Smooth muscle cell (in vitro differentiated cells): ENCODE results near the gene ANKS3. TPM values are rescaled to one million over a fixed set of nuclear protein-coding genes. Genes with fewer than 3 reads are reported as not detected.

Experiments
- DNase-seq: peaks from one replicate; lab custom pipeline; 2025; ENCODE audit not compliant: unreplicated experiment; lab: John Stamatoyannopoulos, UW
- H2AFZ ChIP-seq: fragments of 200-600 bp; sonication (generic); 2 replicates; pipeline ENCODE4 v1.6.0; 2016; ENCODE audit warnings: antibody characterized with exemption, low read depth, mild to moderate bottlenecking
- H3F3A ChIP-seq: fragments of 200-600 bp; sonication (generic); 2 replicates; pipeline ENCODE4 v1.6.0; 2017; ENCODE audit warnings: antibody characterized with exemption, low read depth
- H3K27ac ChIP-seq: fragments of 200-600 bp; sonication (generic); 2 replicates; pipeline ENCODE4 v1.5.1; 2016; ENCODE audit warnings: low read depth, mild to moderate bottlenecking
- H3K27me3 ChIP-seq: fragments of 200-600 bp; sonication (generic); 2 replicates; pipeline ENCODE4 v1.6.1; 2016; ENCODE audit warnings: low read depth, mild to moderate bottlenecking
- H3K36me3 ChIP-seq: fragments of 200-600 bp; sonication (generic); 2 replicates; pipeline ENCODE4 v1.5.1; 2016; ENCODE audit warnings: low read depth
- H3K4me1 ChIP-seq: fragments of 200-600 bp; sonication (generic); 2 replicates; pipeline ENCODE4 v1.5.1; 2016; ENCODE audit warnings: low read depth
- H3K4me2 ChIP-seq: fragments of 200-600 bp; sonication (generic); 2 replicates; pipeline ENCODE4 v1.6.0; 2016; ENCODE audit warnings: mild to moderate bottlenecking
- H3K4me3 ChIP-seq: fragments of 200-600 bp; sonication (generic); 2 replicates; pipeline ENCODE4 v1.5.1; 2016; ENCODE audit warnings: mild to moderate bottlenecking
- H3K79me2 ChIP-seq: fragments of 200-600 bp; sonication (generic); 2 replicates; pipeline ENCODE4 v1.6.0; 2016; ENCODE audit warnings: low read depth, mild to moderate bottlenecking
- H3K9ac ChIP-seq: fragments of 200-600 bp; sonication (generic); 2 replicates; pipeline ENCODE4 v1.6.0; 2016; ENCODE audit warnings: low read depth
- H3K9me3 ChIP-seq: fragments of 200-600 bp; sonication (generic); replicated peaks from 2 replicates; pipeline ENCODE4 v1.5.1; 2016; ENCODE audit warnings: low read depth
- H4K20me1 ChIP-seq: fragments of 200-600 bp; sonication (generic); 2 replicates; pipeline ENCODE4 v1.6.0; 2016; ENCODE audit warnings: low read depth
- CTCF ChIP-seq: fragments of 200-600 bp; sonication (generic); IDR thresholded peaks from 2 replicates; pipeline ENCODE4 v1.5.1; 2017; ENCODE audit warnings: borderline replicate concordance, mild to moderate bottlenecking, antibody characterized with exemption; ENCODE audit not compliant: insufficient read depth, poor library complexity, severe bottlenecking
- WGBS: methylation state at CpG from one replicate; pipeline ENCODE4 v1.1.7; 2016; ENCODE audit warnings: low lambda C conversion rate; 5-methylcytosine and 5-hydroxymethylcytosine counted together
- polyA plus RNA-seq: library from polyadenylated mRNA; unstranded; fragments of >200 nt; fragmentation: Nextera tagmentation; extraction: Ambion mirVana; gene quantifications from 2 replicates; pipeline ENCODE4 v1.2.1, GENCODE V29; 2016
- total RNA-seq: library from RNA; depleted of rRNA; stranded (reverse); fragments of >200 nt; gene quantifications from 2 replicates; pipeline ENCODE4 v1.2.3, GENCODE V29; 2014

ANKS3 gene
- total and polyA plus RNA-seq, 2 experiments from 2014 or later: 15.3 to 15.6 TPM

- peaks cover 7% of the 10 kb centered on the region for H4K20me1 ChIP-seq
- H3K4me2 ChIP-seq: no peak overlapping the region
- no peak for DNase-seq
- no peak overlapping the region for H2AFZ ChIP-seq
- no peaks in the 10 kb centered on the region for H3K79me2 ChIP-seq
- no peaks in the 10 kb centered on the region for H3K36me3 ChIP-seq
- no peaks in the 10 kb centered on the region for H3F3A ChIP-seq
- 94% methylated on average over 10 of the region's 10 CpGs for WGBS
- TF ChIP-seq CTCF: no peak
- no peak overlapping the region for H3K27ac ChIP-seq
- H3K4me1 ChIP-seq: no peaks in the 10 kb centered on the region
- H3K27me3 ChIP-seq: no peaks in the 10 kb centered on the region
- H3K9me3 ChIP-seq: no peaks in the 10 kb centered on the region
- no peak overlapping the region for H3K4me3 ChIP-seq
- H3K9ac ChIP-seq: no peak overlapping the region
Measured at GRCh38 chr16:4749700-4750257, 15.7 kb upstream of the ANKS3 start.

- WGBS: 94% methylated on average over 16 of the region's 16 CpGs
- no peak for DNase-seq
- Histone ChIP-seq H3K9me3 (no peaks in the 10 kb centered on the region), H3K4me1 (no peaks in the 10 kb centered on the region), H4K20me1 (peaks cover 3% of the 10 kb centered on the region), H3F3A (no peaks in the 10 kb centered on the region), H2AFZ (no peak overlapping the region), H3K79me2 (no peaks in the 10 kb centered on the region), H3K36me3 (no peaks in the 10 kb centered on the region), H3K4me2 (no peak overlapping the region), H3K4me3 (no peak overlapping the region), H3K27me3 (no peaks in the 10 kb centered on the region), H3K27ac (no peak overlapping the region), H3K9ac (no peak overlapping the region)
- TF ChIP-seq CTCF: no peak
Measured at GRCh38 chr16:4748682-4749411, 14.8 kb upstream of the ANKS3 start.

- H3K9me3 ChIP-seq: no peaks in the 10 kb centered on the region
Measured at GRCh38 chr16:4747906-4748681, 14.0 kb upstream of the ANKS3 start.

More at GRCh38 chr16:4747906-4748681, 14.0 kb upstream of the ANKS3 start:
- Histone ChIP-seq H3K4me2 (no peak overlapping the region), H4K20me1 (no peaks in the 10 kb centered on the region), H3K27me3 (no peaks in the 10 kb centered on the region), H3K36me3 (no peaks in the 10 kb centered on the region), H2AFZ (no peak overlapping the region), H3F3A (no peaks in the 10 kb centered on the region), H3K27ac (no peak overlapping the region), H3K4me1 (no peaks in the 10 kb centered on the region), H3K79me2 (no peaks in the 10 kb centered on the region), H3K9ac (no peak overlapping the region), H3K4me3 (no peak overlapping the region)
- no peak for DNase-seq
- 91% methylated on average over 14 of the region's 14 CpGs for WGBS
- TF ChIP-seq CTCF: no peak
